D341Med (cell line): ENCODE data around the gene LHFPL6.
"Not testable (repeated sequence)": the region's sequence is repeated elsewhere in the genome, so short reads cannot be mapped to it uniquely, and the experiment has no call there.

Experiments used
- DNase-seq: peaks from one replicate; pipeline ENCODE4 v3.0.0; 2012; ENCODE audit warnings: low spot score

The LHFPL6 gene

GRCh38 chr13:39347926-39348901 is 254.8 kb downstream of the LHFPL6 start:
- DNase-seq: no peak

GRCh38 chr13:39345982-39346381 is 257.0 kb downstream of the LHFPL6 start:
- DNase-seq: no peak

- DNase-seq: no peak
Measured at GRCh38 chr13:39341251-39341650, 261.7 kb downstream of the LHFPL6 start.

GRCh38 chr13:39338114-39338513 is 264.9 kb downstream of the LHFPL6 start:
- DNase-seq: not testable (repeated sequence)

GRCh38 chr13:39336937-39337336 is 266.1 kb downstream of the LHFPL6 start:
- no peak for DNase-seq

- no peak for DNase-seq
Measured at GRCh38 chr13:39336207-39336606, 266.8 kb downstream of the LHFPL6 start.

GRCh38 chr13:39335721-39336120 is 267.3 kb downstream of the LHFPL6 start:
- DNase-seq: no peak

GRCh38 chr13:39330504-39330903 is 272.5 kb downstream of the LHFPL6 start:
- no peak for DNase-seq

GRCh38 chr13:39329182-39329639 is 273.8 kb downstream of the LHFPL6 start:
- DNase-seq: no peak

- DNase-seq: no peak
Measured at GRCh38 chr13:39327172-39327479, 275.9 kb downstream of the LHFPL6 start.

- no peak for DNase-seq
Measured at GRCh38 chr13:39326469-39327171, 276.4 kb downstream of the LHFPL6 start.

GRCh38 chr13:39324806-39325311 is 278.1 kb downstream of the LHFPL6 start:
- no peak for DNase-seq

GRCh38 chr13:39322836-39323585 is 280.0 kb downstream of the LHFPL6 start:
- DNase-seq: no peak

- no peak for DNase-seq
Measured at GRCh38 chr13:39321574-39321973, 281.4 kb downstream of the LHFPL6 start.

- DNase-seq: peak; percentile 45
Measured at GRCh38 chr13:39318161-39318560, 284.8 kb downstream of the LHFPL6 start.

- DNase-seq: no peak
Measured at GRCh38 chr13:39317291-39317690, 285.7 kb downstream of the LHFPL6 start.

- DNase-seq: no peak
Measured at GRCh38 chr13:39315796-39316195, 287.2 kb downstream of the LHFPL6 start.

GRCh38 chr13:39313721-39314120 is 289.3 kb downstream of the LHFPL6 start:
- DNase-seq: no peak

- DNase-seq: no peak
Measured at GRCh38 chr13:39312596-39312995, 290.4 kb downstream of the LHFPL6 start.

- DNase-seq: no peak
Measured at GRCh38 chr13:39311619-39312018, 291.4 kb downstream of the LHFPL6 start.

GRCh38 chr13:39310961-39311360 is 292.0 kb downstream of the LHFPL6 start:
- no peak for DNase-seq
